NK-92 (cell line): Measurements from ENCODE around the gene CCDC192.

Experiments used
- DNase-seq: peaks from one replicate; lab custom pipeline; 2025; ENCODE audit not compliant: unreplicated experiment; lab: John Stamatoyannopoulos, UW

The CCDC192 gene

DNA sequence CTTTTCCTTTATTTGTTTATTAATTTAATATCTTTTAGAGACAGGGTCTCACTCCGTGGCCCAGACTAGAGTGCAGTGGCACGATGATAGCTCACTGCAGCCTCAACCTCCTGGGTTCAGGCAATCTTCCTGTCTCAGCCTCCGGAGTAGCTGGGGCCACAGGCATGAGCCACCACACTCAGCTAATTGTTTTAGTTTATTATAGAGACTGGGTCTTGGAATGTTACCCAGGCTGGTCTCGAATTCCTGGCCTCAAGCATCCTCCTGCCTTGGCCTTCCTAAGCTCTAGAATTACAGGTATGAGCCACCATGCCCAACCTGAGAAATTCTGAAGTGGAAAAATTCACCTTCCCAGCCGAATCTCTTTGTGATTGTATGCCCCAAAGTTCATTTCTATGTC lies 240.9 kb downstream of the CCDC192 start:
- no peak for DNase-seq

DNA sequence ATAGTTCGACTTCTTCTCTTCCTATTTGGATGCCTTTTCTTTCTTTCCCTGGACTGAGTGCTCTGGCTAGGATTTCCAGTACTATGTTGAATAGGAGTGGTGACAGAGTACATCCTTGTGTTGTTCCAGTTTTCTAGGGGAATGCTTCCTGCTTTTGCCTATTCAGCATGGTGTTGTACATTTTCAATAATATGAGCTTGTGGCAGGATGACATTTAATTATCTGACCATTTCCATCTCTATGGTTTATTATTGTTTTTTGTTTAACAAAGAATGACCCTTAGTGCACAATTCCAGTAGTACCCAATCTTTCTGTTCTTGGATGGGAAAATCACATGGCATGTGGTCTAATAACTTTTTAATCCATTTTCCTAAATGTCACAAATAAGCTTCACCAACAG lies 244.8 kb downstream of the CCDC192 start:
- DNase-seq: no peak

DNA sequence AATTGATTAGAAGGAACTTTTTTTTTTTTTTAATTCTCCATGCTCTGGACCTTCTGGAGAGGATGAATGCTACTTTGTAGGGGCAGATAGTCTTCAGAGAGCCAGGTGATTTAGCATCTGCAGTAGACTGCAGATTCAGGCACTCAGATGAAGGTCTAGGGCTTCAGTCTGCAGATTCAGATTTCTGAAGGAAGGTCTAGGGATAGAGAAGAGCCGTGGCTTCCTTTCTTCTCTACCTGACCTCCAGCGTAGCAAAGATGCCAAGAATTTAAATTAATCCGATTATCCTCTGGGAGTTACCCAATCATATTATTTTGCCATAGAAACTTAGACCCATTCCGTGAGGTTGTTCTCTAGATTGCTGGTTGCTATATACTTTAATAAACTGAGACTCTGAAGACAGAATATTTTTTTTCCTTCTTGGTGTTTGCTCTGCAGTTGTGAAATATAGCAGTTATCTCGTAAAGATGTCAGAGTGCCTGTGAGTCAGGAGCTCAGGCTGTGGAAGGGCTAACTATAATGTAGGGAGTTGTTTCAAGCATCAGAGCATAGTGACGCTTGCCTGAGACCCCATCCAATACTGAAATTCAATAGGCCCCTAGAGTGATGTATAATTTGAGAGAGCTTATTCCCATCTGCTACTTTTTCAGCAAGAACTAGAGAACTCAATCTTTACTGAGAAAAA lies 247.7 kb downstream of the CCDC192 start:
- no peak for DNase-seq

DNA sequence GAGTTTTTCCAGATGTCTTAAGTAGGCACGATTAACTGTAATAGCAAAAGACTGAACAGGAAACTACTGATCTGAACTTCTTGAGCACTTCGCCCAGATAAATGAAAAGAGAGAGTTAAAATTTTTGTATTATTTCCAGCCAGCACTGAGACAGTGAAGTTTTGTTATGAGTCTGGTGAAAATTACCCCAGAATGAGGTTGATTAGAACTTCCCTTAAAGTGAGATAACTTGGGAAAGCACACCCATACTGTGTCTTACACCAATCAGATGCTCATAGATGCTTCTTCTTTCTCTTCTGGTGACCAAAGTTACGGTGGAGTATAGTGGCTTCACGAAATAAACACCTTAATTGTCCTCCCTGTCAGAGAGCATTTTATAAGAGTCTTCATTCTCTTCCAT lies 248.6 kb downstream of the CCDC192 start:
- DNase-seq: no peak

DNA sequence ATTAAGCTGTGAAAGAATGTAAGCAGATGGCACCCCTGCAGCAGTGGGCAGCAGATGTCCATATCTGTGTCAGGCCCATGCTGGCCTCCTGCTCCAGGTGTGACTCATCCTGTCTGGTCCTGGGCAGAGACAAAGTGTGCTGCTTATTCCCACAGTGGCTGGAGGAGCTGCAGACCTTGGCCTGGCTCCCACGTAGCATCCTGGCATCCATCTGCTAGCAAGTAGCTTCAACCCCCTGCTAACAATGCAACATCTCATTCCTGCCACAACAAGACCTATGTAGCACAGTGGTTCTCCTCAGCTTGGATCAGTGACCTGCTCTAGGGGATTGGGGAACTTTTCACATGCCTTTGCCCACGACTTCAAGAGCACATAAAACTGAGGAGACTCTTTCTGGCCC lies 254.0 kb downstream of the CCDC192 start:
- no peak for DNase-seq

DNA sequence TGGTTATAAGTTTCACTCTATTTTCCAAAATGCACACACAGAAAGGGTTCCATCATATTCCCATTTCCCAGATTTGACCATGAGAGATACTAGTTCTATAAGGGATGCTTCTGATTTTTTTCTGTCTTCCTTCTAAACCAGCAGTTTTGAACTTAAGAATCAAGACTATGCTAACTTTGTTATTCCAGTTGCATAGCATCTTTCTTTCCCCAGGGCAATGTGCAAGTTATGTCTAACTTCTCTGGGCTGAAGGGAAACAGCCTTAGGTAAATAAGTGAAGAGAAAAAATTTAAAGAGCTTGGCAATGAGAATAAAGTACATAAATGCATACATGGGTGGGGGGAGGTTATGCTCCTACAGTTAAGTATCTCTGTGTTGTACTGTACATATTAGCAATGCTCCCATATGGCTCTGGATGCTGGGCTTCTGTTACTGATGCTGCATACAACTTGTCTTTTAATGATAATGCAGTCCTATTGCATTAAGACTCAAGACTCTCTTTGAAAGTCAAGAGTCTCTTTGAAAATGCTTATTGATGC lies 254.6 kb downstream of the CCDC192 start:
- DNase-seq: no peak

DNA sequence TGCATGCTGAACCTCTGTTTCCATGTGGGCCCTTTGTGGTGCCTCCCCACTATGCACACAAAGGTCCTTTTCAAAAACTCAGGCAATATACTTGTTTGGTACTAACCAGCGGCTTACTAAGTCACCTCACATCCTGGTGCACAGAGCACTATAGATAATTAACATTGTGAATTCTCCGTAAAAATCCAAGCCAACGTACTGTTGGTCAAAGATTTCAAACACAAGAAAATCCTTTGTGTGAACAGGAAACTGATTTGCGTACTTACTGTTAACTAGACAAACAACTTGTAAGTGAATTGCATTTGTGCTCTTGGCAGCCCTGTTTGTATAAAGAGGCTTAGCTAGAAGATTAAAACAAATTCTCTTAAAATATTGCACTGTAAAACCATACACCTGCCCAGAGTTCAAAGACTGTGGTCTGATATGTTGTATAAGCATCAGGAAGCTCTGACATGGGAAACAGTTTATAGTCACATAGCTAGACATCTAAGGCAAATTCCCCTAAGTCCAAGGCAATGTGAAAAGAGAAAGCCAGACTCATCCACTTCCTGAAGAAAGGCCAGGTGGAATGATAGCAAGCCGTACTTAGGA lies 255.3 kb downstream of the CCDC192 start:
- DNase-seq: no peak

DNA sequence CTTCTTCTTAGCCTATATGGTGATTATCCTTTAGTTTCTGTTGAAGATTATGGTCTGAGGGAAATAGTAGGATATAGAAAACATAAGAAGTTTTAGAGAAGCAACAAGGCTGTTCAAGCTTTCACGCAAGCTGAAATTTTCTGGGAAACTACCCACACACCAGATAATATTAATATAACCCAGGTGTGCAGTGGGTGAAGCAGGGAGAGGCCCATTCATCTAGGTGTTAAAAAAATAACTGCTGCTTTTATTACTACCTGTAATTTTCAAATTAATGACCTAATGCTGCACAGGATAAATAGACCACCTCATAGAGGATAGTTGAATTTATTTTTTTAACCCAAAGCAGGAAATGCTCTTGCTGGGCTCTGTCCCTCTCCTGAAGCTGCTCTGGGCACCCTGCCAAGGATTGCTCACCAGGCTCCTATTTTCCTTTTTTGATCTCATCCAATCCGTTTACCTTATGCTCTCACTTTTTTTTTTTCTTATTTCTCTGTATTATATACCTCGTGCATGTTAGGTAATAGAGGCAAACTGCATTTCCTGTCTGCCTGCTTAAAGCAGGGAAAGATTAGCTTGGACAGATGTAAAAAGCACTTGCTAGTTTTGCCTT lies 256.1 kb downstream of the CCDC192 start:
- no peak for DNase-seq

DNA sequence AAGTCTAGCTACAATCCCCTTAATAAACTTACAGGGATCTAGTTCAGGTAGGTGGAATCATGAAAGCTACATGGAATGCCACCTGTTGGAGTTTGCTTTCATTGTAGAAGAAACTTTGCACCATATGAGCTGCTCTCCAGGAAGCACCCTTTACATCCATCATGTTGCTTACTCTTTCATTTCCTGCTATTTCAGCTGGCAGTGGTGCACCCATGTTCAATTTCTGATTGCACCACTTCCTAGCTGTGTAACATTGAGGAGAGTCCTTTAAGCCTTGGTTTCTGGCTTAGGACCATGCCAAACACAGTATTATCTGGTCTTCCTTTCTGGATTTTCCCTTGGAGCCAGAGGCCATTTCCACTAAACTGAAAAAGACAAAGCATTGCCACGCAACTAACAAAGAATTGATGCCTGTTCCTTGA lies 257.1 kb downstream of the CCDC192 start:
- no peak for DNase-seq

DNA sequence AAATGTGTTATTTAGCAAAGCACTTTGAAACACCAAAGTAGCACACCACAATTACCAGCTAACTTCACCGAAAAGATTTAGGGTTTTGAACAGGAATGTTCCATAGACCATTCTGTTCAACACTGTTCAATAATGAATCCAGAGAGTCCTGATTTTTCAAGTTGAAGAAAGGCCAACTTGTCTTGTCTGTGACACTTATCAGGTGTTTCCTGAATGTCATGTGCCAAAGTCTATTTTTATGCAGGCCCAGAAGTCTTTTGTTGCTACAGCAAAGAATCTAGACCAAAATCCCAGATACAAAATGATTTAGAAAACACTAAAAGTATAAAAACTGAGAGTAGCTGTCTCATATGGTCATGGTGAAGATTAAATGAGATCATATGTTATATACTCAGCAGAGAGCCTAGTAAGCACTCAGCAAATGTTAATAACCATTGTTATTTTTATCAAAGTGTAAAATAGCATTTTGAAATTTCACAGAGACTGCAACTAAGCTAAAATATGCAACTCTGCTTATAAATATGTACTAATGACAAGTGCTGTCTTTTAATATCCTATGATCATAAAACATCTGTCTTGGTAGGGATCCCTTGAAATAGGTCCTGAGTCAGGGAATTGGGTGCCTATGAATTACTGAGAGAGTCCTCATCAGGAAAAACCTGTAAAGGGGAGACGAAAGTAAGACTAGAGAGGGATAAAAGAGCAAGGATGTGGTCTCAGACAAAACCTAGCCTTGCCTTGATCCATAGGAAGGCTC lies 258.0 kb downstream of the CCDC192 start:
- DNase-seq: no peak

DNA sequence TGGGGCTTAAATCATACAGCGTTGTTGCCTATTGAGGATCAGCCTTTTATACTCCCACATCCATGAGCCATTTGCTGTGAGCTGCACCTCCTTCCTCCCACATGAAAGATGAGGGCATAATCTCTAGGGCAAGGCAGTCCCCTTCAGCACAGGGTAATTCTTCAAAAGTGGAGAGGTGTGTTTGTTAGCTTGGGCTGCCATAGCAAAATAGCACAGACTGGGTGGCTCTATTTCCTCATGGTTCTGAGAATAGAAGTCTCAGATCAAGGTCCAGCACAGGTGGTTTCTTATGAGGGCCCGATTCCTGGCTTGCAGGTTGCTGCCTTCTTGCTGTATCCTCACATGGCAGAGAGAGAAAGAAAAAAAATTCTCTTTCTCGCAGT lies 258.6 kb downstream of the CCDC192 start:
- DNase-seq: no peak

DNA sequence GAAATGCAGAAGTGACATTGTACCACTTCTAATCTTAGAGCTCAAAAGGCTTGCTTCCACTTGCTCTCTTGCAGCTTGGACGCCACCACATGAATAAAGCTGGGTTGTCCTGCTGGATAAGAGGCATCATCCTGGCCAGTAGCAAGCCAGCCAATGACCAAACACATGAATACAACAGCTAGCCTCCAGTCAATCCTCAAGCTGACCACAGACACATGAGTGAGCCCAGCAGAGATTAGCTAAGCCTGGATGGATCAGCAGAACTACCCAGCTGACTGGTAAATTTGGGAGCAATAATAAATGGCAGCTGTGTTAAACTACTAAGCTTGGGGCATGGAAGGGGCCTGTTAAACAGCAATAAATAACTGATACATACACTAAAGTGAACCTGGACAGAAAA lies 259.3 kb downstream of the CCDC192 start:
- DNase-seq: no peak

DNA sequence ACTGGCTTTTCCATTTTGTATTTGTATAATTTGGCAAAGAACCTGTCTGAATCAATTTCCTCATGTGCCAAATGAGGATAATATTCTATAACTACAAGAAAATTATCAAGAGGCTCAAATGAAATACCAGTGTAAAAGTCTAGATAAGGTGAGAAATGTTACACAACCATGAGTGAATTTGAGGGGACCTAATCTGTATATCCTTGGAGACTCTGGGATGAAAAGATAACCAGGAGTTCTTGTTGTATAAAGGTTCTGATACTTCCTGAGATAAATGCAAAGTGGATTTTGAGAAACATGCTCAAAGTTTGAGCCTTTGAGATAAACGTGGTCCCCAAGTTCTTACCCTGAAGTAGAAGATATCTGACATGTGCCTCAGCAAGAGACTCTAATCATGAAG lies 260.0 kb downstream of the CCDC192 start:
- no peak for DNase-seq

DNA sequence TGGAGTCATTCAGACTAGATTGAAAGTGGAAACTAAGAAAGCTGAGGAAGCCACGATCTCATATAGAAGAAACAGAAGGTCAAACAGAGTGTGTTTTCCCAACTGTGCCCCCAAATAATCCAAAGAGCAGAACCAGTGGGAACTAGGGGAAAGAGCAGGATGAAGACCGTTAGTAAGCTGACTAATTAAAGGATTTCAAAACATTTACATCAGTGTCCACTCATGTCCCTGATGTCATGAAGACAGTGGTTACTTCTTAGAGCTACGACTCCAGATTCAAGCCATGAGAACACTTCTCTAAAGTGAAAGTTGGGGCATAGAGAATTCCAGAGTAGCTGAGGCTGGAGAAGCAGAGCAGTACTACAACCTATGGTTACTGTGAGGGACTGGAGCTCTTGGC lies 260.7 kb downstream of the CCDC192 start:
- no peak for DNase-seq

DNA sequence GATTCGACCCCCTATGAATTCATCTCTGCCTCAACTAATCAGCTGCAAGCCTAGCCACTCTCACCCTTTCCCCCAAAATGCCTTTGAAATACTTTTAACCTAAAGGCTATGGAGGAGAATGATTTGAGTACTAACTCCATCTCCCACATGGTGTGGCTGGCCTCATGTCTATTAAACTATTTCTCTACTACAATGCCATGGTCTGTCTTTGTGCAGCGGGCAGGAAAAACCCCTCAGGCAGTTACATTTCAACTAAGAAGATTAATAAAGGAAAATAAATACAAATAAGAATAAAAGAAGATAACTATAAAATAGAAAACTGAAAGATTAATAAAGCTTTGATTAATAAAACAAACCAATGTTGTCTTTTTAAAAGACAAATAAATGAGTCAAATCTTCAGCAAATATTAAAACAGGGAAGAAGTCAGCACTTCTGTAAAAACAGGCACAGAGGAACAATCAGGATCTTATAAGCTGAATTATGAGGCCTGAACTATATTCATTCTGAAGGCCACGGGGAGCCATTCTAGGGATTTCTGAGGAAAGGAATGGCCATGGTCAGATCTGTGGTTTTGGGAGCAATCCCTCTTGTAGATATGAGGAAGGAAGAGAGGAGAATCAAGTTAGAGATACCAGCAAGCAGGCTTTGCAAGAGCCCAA lies 264.3 kb downstream of the CCDC192 start:
- DNase-seq: no peak

DNA sequence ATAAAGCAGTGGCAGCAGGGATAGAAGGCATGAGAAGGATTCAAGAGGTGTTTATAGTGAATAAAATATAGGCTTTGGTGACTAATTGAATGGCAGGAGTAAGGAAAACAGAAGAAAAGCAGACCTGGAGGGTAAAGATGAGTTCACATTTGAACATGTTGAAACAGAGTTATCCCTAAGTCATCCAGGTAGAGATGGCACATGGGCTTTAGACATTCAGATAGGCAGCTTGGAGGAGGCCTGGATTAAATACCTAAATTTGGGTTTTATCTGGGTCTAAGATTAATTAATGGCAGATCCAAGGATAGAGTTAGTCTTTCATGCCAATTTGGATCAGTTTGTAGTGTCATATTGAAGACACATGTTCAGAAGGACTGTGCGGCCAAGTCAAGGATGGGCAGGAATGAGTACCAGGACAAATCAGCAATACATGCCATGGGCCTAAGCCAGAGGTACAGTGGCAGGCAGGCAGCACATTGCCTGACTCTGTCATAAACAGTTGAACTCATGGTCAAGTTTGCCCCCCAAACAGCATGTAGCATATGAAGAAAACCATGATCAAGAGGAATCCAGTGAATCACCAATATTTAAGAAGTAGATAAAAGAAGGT lies 264.9 kb downstream of the CCDC192 start:
- no peak for DNase-seq

DNA sequence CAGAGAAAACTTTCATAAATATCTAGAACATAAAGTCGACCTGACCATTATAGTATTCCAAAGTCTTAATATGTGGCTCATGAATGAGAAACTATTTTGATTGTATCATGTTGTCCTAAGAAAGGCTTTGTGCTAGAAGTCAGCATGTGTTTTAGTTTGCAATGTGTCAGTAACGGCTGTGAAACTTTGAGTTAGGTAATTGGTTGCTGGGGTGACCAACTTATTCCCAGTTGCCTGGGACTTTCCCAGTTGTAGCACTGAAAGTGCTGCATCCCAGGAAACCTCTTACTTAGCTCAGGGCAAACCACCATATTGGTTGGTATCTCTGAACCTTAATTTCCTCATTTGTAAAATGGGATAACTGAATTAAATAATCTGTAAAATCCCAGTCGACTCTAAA lies 265.8 kb downstream of the CCDC192 start:
- no peak for DNase-seq

DNA sequence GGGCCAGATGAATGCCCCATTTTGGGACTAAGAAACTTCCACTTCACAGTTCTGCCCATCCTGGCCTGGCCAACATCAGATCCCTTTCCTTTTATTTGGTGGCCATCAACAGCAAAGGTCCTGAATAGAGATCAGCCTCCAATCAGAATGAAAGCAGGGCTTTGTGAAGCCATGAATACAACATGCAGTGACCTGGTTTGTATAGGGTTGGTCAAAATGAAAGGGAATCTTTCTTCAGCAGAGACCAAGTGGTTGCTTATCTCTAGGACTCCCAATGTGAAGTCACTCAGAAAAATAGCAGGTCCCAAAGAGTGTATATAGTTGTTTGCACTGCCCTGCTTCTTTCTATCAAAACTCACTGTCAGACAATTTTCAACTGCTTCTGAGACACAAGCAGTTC lies 266.5 kb downstream of the CCDC192 start:
- DNase-seq: no peak

DNA sequence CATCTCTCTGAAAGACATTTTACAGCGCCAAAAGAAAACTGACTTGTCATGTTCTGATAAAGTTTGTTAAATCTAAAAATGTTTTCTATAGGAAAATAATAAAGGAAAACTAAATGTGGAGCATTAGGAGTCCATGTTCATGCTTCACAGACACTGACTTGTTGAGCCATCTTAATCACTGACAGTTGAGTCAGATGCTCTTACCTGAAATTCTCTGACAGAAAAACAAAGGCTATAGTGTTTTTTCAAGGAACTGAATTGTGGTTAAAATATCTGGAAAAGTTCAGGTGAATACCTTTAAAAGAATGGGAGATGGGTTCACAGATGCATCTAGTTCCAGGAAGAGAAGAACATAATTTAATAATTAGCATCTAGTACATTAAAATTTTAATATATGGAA lies 266.9 kb downstream of the CCDC192 start:
- no peak for DNase-seq

DNA sequence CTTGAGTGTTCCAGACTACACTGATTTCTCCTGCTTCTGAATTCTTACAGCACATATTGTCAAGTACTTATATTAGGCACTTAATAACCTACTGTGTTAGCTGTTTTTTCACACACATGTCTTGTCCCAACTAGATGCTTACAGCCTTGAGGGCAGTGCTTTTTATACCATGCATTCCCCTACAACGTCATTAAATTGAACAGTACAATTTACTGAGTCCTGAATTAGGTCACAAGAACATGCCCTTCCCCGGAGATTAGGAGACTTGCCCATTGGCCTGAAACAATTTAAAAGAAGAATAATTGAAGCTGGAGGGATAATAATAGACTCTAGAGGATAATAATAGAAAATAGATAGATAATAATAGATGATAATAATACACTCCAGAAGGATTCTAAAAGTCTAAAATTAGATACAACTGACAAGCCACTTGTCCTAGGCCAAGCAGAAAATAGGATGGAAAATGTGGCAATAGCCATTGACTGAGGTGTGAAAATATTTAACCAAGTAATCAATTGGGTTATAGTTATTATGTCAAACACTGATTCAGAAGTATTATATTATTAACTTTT lies 267.7 kb downstream of the CCDC192 start:
- DNase-seq: no peak
